GM12878 (cell line): ENCODE results near the gene NPS. TPM values are rescaled to one million over a fixed set of nuclear protein-coding genes. Genes with fewer than 3 reads are reported as not detected.

ENCODE experiments used
- ATAC-seq: fragments of 200-7000 bp; cut with Tn5 transposase; 3 replicates; pipeline ENCODE4 v1.9.1; 2020; ENCODE audit warnings: mild to moderate bottlenecking, moderate library complexity
- BruUV-seq: library from RNA; stranded (reverse); fragments of 400-500 nt; replicated peaks from 2 replicates; lab custom pipeline; 2021; lab: Mats Ljungman, UMichigan
- CTCF ChIA-PET: fragments of 300-600 bp; sonication (Branson Sonifier 250); formaldehyde crosslinking; extraction: SDS; loops from one replicate; lab custom pipeline; 2021; ENCODE audit warnings: inconsistent platforms; lab: Yijun Ruan, JAX
- POLR2A ChIA-PET: fragments of 350-600 bp; formaldehyde crosslinking; extraction: SDS; loops from one replicate; lab custom pipeline; 2021; ENCODE audit warnings: inconsistent platforms; lab: Charles Lee
- RAD21 ChIA-PET: fragments of 300-600 bp; sonication (Branson Sonifier 250); formaldehyde crosslinking; loops from one replicate; lab custom pipeline; 2023; ENCODE audit warnings: antibody characterized with exemption; ENCODE audit not compliant: unreplicated experiment; lab: Charles Lee
- SMC1A ChIA-PET: fragments of 300-600 bp; sonication (Branson Sonifier 250); formaldehyde crosslinking; loops from one replicate; lab custom pipeline; 2023; ENCODE audit not compliant: unreplicated experiment, uncharacterized antibody; lab: Charles Lee
- DNase-seq: peaks from one replicate; pipeline ENCODE4 v3.0.0-alpha.2; 2011; ENCODE audit warnings: low read depth, low spot score
- FAIRE-seq: peaks from 3 replicates; lab custom pipeline; 2011; peaks lifted over from hg19 to GRCh38; lab: Jason Lieb, UNC
- H2AFZ ChIP-seq: 2 replicates; pipeline ENCODE4 v1.6.0; 2011; ENCODE audit warnings: low read depth, low read length, control low read depth; ENCODE audit not compliant: control insufficient read depth
- H3K27ac ChIP-seq: 2 replicates; pipeline ENCODE4 v1.5.1; 2011; ENCODE audit warnings: control low read depth; ENCODE audit not compliant: control insufficient read depth, insufficient read depth
- H3K27me3 ChIP-seq, 2 experiments: replicated peaks in 1 of 2; 2 replicates each; pipeline versions ENCODE4 v1.6.0 to v1.6.1; 2011; ENCODE audit warnings: low read length in 1 of 2; ENCODE audit not compliant: control insufficient read depth in 2 of 2, insufficient read depth in 2 of 2
- H3K36me3 ChIP-seq, 2 experiments: 2 replicates each; pipeline ENCODE4 v1.5.1; 2011; ENCODE audit warnings: low read length in 1 of 2; ENCODE audit not compliant: control insufficient read depth in 2 of 2, insufficient read depth in 2 of 2
- H3K4me1 ChIP-seq: 2 replicates; pipeline ENCODE4 v1.6.1; 2011; ENCODE audit warnings: mild to moderate bottlenecking, low read length, moderate library complexity, mixed read lengths; ENCODE audit not compliant: control insufficient read depth, insufficient read depth
- H3K4me2 ChIP-seq: 2 replicates; pipeline ENCODE4 v1.6.0; 2011; ENCODE audit warnings: control low read depth; ENCODE audit not compliant: control insufficient read depth, insufficient read depth
- H3K4me3 ChIP-seq: fragments of 200-600 bp; sonication (generic); 2 replicates; pipeline ENCODE4 v1.5.1; 2016
- H3K79me2 ChIP-seq: 2 replicates; pipeline ENCODE4 v1.6.0; 2011; ENCODE audit warnings: low read length; ENCODE audit not compliant: control insufficient read depth, insufficient read depth
- H3K9ac ChIP-seq: 2 replicates; pipeline ENCODE4 v1.8.0; 2011; ENCODE audit warnings: low read length, control low read depth, mixed read lengths; ENCODE audit not compliant: control insufficient read depth, insufficient read depth
- H3K9me3 ChIP-seq: replicated peaks from 3 replicates; pipeline ENCODE4 v1.5.1; 2011; ENCODE audit warnings: mild to moderate bottlenecking, low read length; ENCODE audit not compliant: control insufficient read depth, insufficient read depth
- H4K20me1 ChIP-seq: 2 replicates; pipeline ENCODE4 v1.6.0; 2011; ENCODE audit not compliant: control insufficient read depth, insufficient read depth
- CHD1 ChIP-seq: IDR thresholded peaks from 2 replicates; pipeline ENCODE4 v1.6.1; 2012; ENCODE audit warnings: low read depth, low read length, improper control_type of control experiment
- HDAC6 ChIP-seq: fragments of 200-600 bp; sonication (generic); IDR thresholded peaks from one replicate; pipeline ENCODE4 v1.8.0; 2017; ENCODE audit warnings: antibody characterized with exemption; ENCODE audit not compliant: unreplicated experiment
- IRF3 ChIP-seq: fragments of 450-650 bp; IDR thresholded peaks from 2 replicates; pipeline ENCODE4 v1.6.1; 2014; ENCODE audit warnings: mild to moderate bottlenecking
- PML ChIP-seq: IDR thresholded peaks from 2 replicates; pipeline ENCODE4 v1.6.1; 2012; ENCODE audit warnings: low read length, inconsistent platforms
- RELB ChIP-seq: fragments of 450-650 bp; IDR thresholded peaks from 2 replicates; pipeline ENCODE4 v1.6.1; 2017; ENCODE audit warnings: low read depth, mild to moderate bottlenecking, moderate library complexity
- SP1 ChIP-seq: IDR thresholded peaks from one replicate; pipeline ENCODE4 v1.6.1; 2011; ENCODE audit warnings: low read depth, low read length
- SREBF2 ChIP-seq: IDR thresholded peaks from 2 replicates; pipeline ENCODE4 v1.6.1; 2012; ENCODE audit warnings: mild to moderate bottlenecking, low read length
- STAT3 ChIP-seq: IDR thresholded peaks from 2 replicates; pipeline ENCODE4 v1.6.1; 2011; ENCODE audit warnings: low read depth, low read length, improper control_type of control experiment
- TAF1 ChIP-seq: IDR thresholded peaks from 2 replicates; pipeline ENCODE4 v1.6.1; 2011; ENCODE audit warnings: mild to moderate bottlenecking, low read depth, low read length, borderline replicate concordance
- WRNIP1 ChIP-seq: IDR thresholded peaks from 2 replicates; pipeline ENCODE4 v1.6.1; 2011; ENCODE audit warnings: low read depth, low read length, improper control_type of control experiment, borderline replicate concordance
- ZBTB33 ChIP-seq: fragments of 450-650 bp; IDR thresholded peaks from 2 replicates; pipeline ENCODE4 v1.6.1; 2017; ENCODE audit warnings: mild to moderate bottlenecking
- ZBTB40 ChIP-seq: fragments of 450-650 bp; IDR thresholded peaks from 2 replicates; pipeline ENCODE4 v1.6.1; 2016; ENCODE audit warnings: mild to moderate bottlenecking, moderate library complexity, borderline replicate concordance
- WGBS: methylation state at CpG from one replicate; pipeline ENCODE4 v1.1.6; 2016; ENCODE audit warnings: low lambda C conversion rate; ENCODE audit not compliant: insufficient replicate concordance, insufficient coverage; ENCODE audit errors: missing lambda C conversion rate; 5-methylcytosine and 5-hydroxymethylcytosine counted together
- in situ Hi-C: fragments of 300-500 bp; cut with MboI; formaldehyde crosslinking; loops from 9 replicates; pipeline ENCODE4 v1.14.3; 2018; ENCODE audit warnings: mixed read lengths
- intact Hi-C: fragments of 100-400 bp; cut with micrococcal nuclease; formaldehyde crosslinking; loops from one replicate; pipeline ENCODE4 v1.14.2; 2022; ENCODE audit not compliant: unreplicated experiment
- polyA plus RNA-seq, 11 experiments: library from polyadenylated mRNA; depleted of rRNA in 4 of 11; unstranded in 6 of 11; stranded (reverse) in 5 of 11; fragments of >200 nt; fragmentation: Nextera tagmentation in 4 of 11; fragmentation: Illumina TruSeq in 1 of 11; extraction: Ambion mirVana in 4 of 11; extraction: Trizol in 1 of 11; gene quantifications; 1 replicate in 1 of 11; 2 replicates in 10 of 11; pipeline versions ENCODE4 v1.2.1 to v1.2.3, GENCODE V29; 2011 to 2016; ENCODE audit warnings: inconsistent platforms in 2 of 11, missing spikeins in 2 of 11, low read depth in 1 of 11
- total RNA-seq, 4 experiments: library from RNA; depleted of rRNA in 3 of 4; stranded (reverse); fragments of >200 nt in 3 of 4; fragmentation: Illumina TruSeq in 1 of 4; extraction: Trizol in 1 of 4; gene quantifications; 2 replicates each; pipeline versions ENCODE4 v1.2.1 to v1.2.3, GENCODE V29; 2013 to 2021
- TF ChIP-seq, protein P1 (sequence below): fragments of 450-650 bp; IDR thresholded peaks from 2 replicates; pipeline ENCODE4 v1.6.1; 2017; ENCODE audit warnings: borderline replicate concordance

NPS gene
- total and polyA plus RNA-seq, 10 of the 15 experiments (the other 5 are each of a cell fraction or from before 2014, with no cell fraction given): not detected

GRCh38 chr10:127569210-127569609, 20.1 kb downstream of the NPS start:
- Histone ChIP-seq H3K27ac (no peak overlapping the region), H2AFZ (no peak overlapping the region), H3K9ac (no peak overlapping the region), H3K36me3 (no peaks in the 10 kb centered on the region), H3K79me2 (no peaks in the 10 kb centered on the region), H3K4me2 (no peak overlapping the region), H3K27me3 (no peaks in the 10 kb centered on the region), H3K4me3 (no peak overlapping the region), H3K9me3 (no peaks in the 10 kb centered on the region), H4K20me1 (no peaks in the 10 kb centered on the region), H3K4me1 (no peaks in the 10 kb centered on the region)
- ChIA-PET SMC1A (no interaction called here), POLR2A (no interaction called here), CTCF (no interaction called here), RAD21 (no interaction called here)
- BruUV-seq: no TSS peak
- in situ Hi-C loops: no loop called here
- ATAC-seq: no peak
- no peak for FAIRE-seq
- intact Hi-C loops: no loop called here
- 0% methylated on average over 4 of the region's 4 CpGs for WGBS
- no peak for DNase-seq
- TF ChIP-seq ZBTB40: no peak
- TF ChIP-seq TAF1: no peak
- no peak for TF ChIP-seq STAT3
- no peak for TF ChIP-seq ZBTB33
- TF ChIP-seq PML: no peak
- TF ChIP-seq RELB: no peak
- no peak for TF ChIP-seq HDAC6
- TF ChIP-seq CHD1: no peak
- no peak for TF ChIP-seq SP1
- TF ChIP-seq IRF3: no peak
- TF ChIP-seq, protein P1, sequence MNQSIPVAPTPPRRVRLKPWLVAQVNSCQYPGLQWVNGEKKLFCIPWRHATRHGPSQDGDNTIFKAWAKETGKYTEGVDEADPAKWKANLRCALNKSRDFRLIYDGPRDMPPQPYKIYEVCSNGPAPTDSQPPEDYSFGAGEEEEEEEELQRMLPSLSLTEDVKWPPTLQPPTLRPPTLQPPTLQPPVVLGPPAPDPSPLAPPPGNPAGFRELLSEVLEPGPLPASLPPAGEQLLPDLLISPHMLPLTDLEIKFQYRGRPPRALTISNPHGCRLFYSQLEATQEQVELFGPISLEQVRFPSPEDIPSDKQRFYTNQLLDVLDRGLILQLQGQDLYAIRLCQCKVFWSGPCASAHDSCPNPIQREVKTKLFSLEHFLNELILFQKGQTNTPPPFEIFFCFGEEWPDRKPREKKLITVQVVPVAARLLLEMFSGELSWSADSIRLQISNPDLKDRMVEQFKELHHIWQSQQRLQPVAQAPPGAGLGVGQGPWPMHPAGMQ: no peak
- no peak for TF ChIP-seq SREBF2
- no peak for TF ChIP-seq WRNIP1
